ENCODE results near the gene AK9.

DNA sequence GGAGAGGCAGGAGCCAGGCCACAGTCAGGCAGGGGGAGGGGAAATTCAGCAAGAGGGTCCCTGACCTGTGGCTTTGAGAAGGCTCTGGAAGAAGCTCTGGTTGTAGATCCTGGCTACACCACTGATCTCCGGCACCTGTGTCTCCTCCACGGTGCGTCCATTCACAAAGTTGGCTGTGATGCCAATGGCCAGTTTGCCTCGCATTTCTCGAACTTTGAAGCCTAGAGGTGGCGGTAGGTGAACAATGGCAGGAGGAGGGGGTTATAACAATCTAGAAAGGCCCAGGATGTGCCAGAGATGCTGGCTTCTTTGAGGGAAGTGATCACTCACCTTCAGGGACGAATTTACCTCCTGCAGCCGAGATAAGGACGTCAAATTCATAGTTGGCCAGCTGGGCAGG is 238.8 kb downstream of the AK9 start:
- TF ChIP-seq, protein P1, sequence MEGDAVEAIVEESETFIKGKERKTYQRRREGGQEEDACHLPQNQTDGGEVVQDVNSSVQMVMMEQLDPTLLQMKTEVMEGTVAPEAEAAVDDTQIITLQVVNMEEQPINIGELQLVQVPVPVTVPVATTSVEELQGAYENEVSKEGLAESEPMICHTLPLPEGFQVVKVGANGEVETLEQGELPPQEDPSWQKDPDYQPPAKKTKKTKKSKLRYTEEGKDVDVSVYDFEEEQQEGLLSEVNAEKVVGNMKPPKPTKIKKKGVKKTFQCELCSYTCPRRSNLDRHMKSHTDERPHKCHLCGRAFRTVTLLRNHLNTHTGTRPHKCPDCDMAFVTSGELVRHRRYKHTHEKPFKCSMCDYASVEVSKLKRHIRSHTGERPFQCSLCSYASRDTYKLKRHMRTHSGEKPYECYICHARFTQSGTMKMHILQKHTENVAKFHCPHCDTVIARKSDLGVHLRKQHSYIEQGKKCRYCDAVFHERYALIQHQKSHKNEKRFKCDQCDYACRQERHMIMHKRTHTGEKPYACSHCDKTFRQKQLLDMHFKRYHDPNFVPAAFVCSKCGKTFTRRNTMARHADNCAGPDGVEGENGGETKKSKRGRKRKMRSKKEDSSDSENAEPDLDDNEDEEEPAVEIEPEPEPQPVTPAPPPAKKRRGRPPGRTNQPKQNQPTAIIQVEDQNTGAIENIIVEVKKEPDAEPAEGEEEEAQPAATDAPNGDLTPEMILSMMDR (IDR thresholded peaks at IDR 0.05), result no peak
- no peak for TF ChIP-seq POLR2AphosphoS5 (IDR thresholded peaks at IDR 0.05)
- no peak for TF ChIP-seq POLR2A (IDR thresholded peaks at IDR 0.05)
